Cardiac muscle cell (in vitro differentiated cells and primary cell): ENCODE data around the gene PDCD11. TPM values are rescaled to one million over a fixed set of nuclear protein-coding genes. Genes with fewer than 3 reads are reported as not detected.
"Not testable (repeated sequence)": the region's sequence is repeated elsewhere in the genome, so short reads cannot be mapped to it uniquely, and the experiment has no call there.

Experiments
- DNase-seq, 2 donors: peaks; one replicate each; pipeline versions ENCODE4 v3.0.0 to v3.0.0-alpha.2; 2010 to 2017; ENCODE audit warnings: low read depth in 1 of 2, low spot score in 1 of 2
- H3K27ac ChIP-seq: fragments of 200-600 bp; sonication (generic); 2 replicates; pipeline ENCODE4 v1.5.1; 2016
- H3K27me3 ChIP-seq: fragments of 200-600 bp; sonication (generic); 2 replicates; pipeline ENCODE4 v1.6.0; 2016; ENCODE audit warnings: control low read depth
- H3K36me3 ChIP-seq: fragments of 200-600 bp; sonication (generic); 2 replicates; pipeline ENCODE4 v1.5.1; 2016; ENCODE audit warnings: control low read depth
- H3K4me1 ChIP-seq: fragments of 200-600 bp; sonication (generic); 2 replicates; pipeline ENCODE4 v1.8.1; 2017; ENCODE audit warnings: low read depth, mild to moderate bottlenecking, mixed run types
- H3K4me3 ChIP-seq: fragments of 200-600 bp; sonication (generic); 2 replicates; pipeline ENCODE4 v1.5.1; 2016; ENCODE audit warnings: mild to moderate bottlenecking
- H3K9me3 ChIP-seq: fragments of 200-600 bp; sonication (generic); 2 replicates; pipeline ENCODE4 v1.5.1; 2017; ENCODE audit warnings: low read depth, mild to moderate bottlenecking, control low read depth
- CTCF ChIP-seq: IDR thresholded peaks from 2 replicates; pipeline ENCODE4 v1.5.1; 2012; ENCODE audit warnings: low read depth, mild to moderate bottlenecking, low read length
- polyA plus RNA-seq: library from polyadenylated mRNA; unstranded; fragments of >200 nt; fragmentation: Nextera tagmentation; extraction: Ambion mirVana; gene quantifications from 2 replicates; pipeline ENCODE4 v1.2.1, GENCODE V29; 2016
- total RNA-seq: library from RNA; depleted of rRNA; stranded (reverse); fragments of >200 nt; gene quantifications from 2 replicates; pipeline ENCODE4 v1.2.3, GENCODE V29; 2016

PDCD11 gene
- total and polyA plus RNA-seq, 2 experiments from 2014 or later, result 17.9 to 30.3 TPM

DNA sequence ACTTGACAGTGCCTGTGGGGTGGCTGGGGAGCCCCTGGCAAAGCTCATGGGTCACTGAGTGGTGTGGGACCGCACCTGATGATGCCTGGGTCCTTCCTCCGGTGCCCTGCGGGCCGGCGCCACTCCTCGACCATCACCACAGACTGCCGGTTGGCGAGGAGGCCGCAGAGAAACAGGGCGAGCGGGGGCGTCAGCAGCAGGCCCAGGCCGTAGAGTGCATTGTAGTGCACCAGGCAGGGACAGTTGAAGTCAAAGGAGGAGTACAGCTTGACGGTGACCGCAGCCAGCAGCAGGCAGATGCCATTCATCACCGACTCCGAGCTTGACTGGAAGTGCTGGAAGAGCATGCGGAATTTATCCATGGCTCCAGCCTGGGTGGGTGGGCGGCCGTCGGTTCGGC is 82.2 kb downstream of the PDCD11 start:
- Histone ChIP-seq H3K36me3 (no peaks in the 10 kb centered on the region), H3K27ac (no peak overlapping the region), H3K4me1 (no peaks in the 10 kb centered on the region), H3K27me3 (no peaks in the 10 kb centered on the region), H3K4me3 (no peak overlapping the region), H3K9me3 (no peaks in the 10 kb centered on the region)
- TF ChIP-seq CTCF, result no peak
- DNase-seq, result no peak

GRCh38 chr10:103479135-103479534 is 82.7 kb downstream of the PDCD11 start, which contains the start of gene CALHM3:
TSS of gene CALHM3 (minus strand) at chr10:103479240. CDS start at chr10:103479032, 208 bp downstream.
- Histone ChIP-seq H3K36me3 (no peaks in the 10 kb centered on the region), H3K4me1 (no peaks in the 10 kb centered on the region), H3K27ac (no peak within 1 kb of the TSS), H3K9me3 (no peaks in the 10 kb centered on the region), H3K4me3 (no peak within 1 kb of the TSS), H3K27me3 (no peaks in the 10 kb centered on the region)
- DNase-seq, result no peak
- no peak for TF ChIP-seq CTCF

DNA sequence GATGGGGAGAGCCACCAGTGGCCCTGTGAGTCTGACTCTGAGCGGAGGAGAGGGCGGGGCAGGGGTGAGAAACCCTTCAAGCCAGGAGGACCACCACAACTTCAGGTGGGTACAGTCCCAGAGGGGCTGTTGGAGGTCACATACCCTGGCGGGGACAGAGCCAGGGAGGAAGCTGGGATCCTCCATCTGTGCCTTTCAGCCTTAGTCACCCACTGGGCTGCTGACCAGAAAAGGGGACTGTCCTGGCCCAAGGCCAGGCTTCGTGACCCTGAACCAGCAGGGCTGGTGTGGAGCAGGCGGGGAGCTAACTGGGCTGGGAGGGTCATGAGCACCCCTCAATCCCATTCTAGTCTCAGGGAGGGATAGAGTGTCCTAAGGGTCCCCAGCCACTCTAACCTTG is 84.1 kb downstream of the PDCD11 start:
- TF ChIP-seq CTCF, result no peak
- Histone ChIP-seq H3K4me3 (no peak overlapping the region), H3K27ac (no peak overlapping the region), H3K36me3 (no peaks in the 10 kb centered on the region), H3K4me1 (no peaks in the 10 kb centered on the region), H3K9me3 (no peaks in the 10 kb centered on the region), H3K27me3 (no peaks in the 10 kb centered on the region)
- DNase-seq, result peak in 1 of 2 donors; percentile 34

DNA sequence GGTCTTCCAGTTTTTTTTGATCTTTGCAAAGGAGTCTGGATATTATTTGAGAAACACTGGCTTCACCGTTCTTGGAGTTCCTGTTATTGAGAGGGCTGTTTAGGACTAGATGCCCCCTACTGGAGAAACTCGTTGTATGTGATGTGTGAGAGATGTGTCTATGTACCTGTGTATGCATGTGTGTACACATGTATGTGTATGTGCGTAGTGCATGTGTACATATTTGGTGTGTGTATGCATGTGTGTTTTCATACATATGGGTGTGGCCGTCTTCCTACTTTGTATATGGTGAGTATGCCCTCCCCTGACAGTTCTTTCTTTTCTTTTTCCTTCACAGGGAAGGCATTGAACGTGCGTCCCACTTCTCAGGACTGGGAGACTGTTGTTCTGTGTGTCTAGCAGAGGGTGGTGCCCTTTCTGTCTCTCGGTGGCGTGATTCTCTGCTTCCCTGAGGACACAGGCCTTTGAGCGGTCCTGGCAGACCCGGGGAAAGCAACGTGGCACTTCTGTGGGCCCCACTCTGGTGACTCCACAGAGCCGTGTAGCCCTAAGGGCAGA is 85.6 kb downstream of the PDCD11 start:
- peak; percentile 72 to 85 for DNase-seq
- no peak overlapping the region for H3K4me3 ChIP-seq
- H3K27ac ChIP-seq, result no peak overlapping the region
- H3K4me1 ChIP-seq, result no peaks in the 10 kb centered on the region
- no peaks in the 10 kb centered on the region for H3K27me3 ChIP-seq
- H3K36me3 ChIP-seq, result no peaks in the 10 kb centered on the region
- no peaks in the 10 kb centered on the region for H3K9me3 ChIP-seq
- TF ChIP-seq CTCF, result peak; percentile 71

- H3K4me3 ChIP-seq, DNase-seq, H3K27ac ChIP-seq, H3K27me3 ChIP-seq, H3K9me3 ChIP-seq, H3K4me1 ChIP-seq, H3K36me3 ChIP-seq: not testable (repeated sequence)
Measured at GRCh38 chr10:103486635-103487409, 90.4 kb downstream of the PDCD11 start.

DNA sequence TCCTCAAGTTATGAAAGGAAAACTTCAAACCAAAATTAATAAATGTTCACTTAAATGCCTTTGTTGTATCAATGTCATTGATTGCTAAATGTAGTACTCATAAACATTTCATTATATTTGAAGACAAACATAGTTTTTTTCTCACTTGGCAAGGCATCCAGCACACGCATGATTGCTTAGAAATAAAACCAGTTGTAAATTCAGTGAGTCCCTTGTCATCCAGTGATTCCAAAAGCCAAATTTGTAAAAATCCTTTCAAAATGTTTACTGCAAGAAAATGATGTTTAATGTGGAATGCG is 90.9 kb downstream of the PDCD11 start:
- no peak for DNase-seq
- TF ChIP-seq CTCF, result no peak
- no peak overlapping the region for H3K27ac ChIP-seq
- H3K9me3 ChIP-seq, result no peaks in the 10 kb centered on the region
- no peaks in the 10 kb centered on the region for H3K4me1 ChIP-seq
- no peaks in the 10 kb centered on the region for H3K36me3 ChIP-seq
- no peak overlapping the region for H3K4me3 ChIP-seq
- peaks cover 9% of the 10 kb centered on the region for H3K27me3 ChIP-seq
